ENCODE measurements around the gene PAK4. TPM values are rescaled to one million over a fixed set of nuclear protein-coding genes. Genes with fewer than 3 reads are reported as not detected.
"Not testable (repeated sequence)": the region's sequence is repeated elsewhere in the genome, so short reads cannot be mapped to it uniquely, and the experiment has no call there.

The PAK4 gene
- polyA plus RNA-seq, 1 donor: 17.5 TPM

DNA sequence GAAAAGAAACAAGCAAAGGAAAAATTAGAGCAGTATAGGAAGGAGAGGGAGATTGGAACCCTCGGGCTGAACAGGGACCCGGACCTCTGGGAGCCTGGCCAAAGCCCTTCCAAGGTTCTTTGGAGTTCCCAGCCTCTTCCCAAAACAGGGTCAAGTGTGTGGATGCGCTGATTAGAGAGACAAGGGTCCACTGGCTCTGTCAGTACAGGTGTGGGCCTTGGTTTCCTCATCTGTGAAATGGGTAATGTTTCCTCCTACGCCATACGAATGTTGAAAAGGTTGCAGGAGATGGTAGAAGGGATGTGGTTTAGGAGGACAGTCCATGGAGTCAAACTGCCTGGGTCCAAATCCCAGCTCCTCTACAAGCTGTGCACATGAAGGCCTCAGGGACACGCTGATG is 80.5 kb downstream of the PAK4 start:
- DNase-seq (ENCODE audit: low read depth): no peak

DNA sequence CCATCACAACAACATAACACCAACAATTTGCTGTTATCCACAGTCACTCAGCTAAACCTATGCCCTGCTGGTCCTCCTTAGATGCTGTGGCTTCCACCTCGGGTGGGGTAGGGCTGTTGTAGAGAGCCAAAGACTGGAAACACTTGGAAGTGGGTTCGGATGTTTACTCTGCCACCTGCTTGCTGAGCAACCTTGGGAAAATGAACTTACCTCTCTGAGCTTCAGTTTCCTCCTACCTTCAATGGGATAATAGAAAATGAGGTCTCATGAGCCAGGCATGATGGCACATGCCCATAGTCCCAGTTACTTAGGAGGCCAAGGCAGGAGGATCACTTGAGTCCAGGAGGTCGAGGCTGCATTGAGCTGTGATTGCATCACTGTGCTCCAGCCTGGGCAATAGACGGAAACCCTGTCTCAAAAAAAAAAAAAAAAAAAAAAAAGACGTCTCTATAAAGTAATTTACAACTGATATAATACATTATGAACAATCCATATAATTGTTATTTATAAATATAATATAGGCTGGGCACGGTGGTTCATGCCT is 81.8 kb downstream of the PAK4 start:
- DNase-seq (ENCODE audit: low read depth): no peak

DNA sequence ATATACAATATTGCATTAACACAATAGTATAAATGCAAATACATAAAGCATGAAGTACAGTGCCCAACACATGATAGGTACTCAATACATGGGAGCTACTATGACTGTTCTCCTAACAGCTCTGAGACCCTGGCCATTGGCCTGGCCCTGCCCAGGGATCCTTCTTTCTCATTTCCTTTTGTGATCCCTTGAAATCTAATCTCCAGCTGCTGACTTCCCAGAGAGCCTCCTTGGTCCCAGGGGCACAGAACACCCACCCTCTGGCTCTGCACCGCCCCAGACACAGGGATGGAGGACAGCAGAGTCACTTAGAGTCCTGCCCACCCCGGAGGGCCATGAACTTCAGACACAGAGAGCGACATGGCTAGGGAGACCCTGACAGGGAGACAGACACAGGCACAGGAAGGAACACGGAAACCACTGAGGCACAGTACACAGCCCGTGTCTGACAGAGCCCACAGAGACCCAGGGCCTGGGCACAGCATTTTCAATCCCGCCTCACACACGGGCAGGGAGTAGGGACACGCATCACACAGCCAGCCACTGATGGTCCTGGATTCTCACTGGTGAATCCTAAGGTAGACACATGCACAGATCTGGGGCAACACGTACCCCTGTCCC is 82.7 kb downstream of the PAK4 start:
- no peak for DNase-seq (ENCODE audit: low read depth)

GRCh38 chr19:39209196-39209595 is 83.6 kb downstream of the PAK4 start:
- no peak for DNase-seq (ENCODE audit: low read depth)

- no peak for DNase-seq (ENCODE audit: low read depth)
Measured at GRCh38 chr19:39211731-39212374, 86.3 kb downstream of the PAK4 start.

- DNase-seq (ENCODE audit: low read depth): no peak
Measured at GRCh38 chr19:39212375-39212742, 86.8 kb downstream of the PAK4 start.

GRCh38 chr19:39215323-39215722 is 89.7 kb downstream of the PAK4 start:
- not testable (repeated sequence) for DNase-seq (ENCODE audit: low read depth)

- DNase-seq (ENCODE audit: low read depth): no peak
Measured at GRCh38 chr19:39217094-39217493, 91.5 kb downstream of the PAK4 start.

DNA sequence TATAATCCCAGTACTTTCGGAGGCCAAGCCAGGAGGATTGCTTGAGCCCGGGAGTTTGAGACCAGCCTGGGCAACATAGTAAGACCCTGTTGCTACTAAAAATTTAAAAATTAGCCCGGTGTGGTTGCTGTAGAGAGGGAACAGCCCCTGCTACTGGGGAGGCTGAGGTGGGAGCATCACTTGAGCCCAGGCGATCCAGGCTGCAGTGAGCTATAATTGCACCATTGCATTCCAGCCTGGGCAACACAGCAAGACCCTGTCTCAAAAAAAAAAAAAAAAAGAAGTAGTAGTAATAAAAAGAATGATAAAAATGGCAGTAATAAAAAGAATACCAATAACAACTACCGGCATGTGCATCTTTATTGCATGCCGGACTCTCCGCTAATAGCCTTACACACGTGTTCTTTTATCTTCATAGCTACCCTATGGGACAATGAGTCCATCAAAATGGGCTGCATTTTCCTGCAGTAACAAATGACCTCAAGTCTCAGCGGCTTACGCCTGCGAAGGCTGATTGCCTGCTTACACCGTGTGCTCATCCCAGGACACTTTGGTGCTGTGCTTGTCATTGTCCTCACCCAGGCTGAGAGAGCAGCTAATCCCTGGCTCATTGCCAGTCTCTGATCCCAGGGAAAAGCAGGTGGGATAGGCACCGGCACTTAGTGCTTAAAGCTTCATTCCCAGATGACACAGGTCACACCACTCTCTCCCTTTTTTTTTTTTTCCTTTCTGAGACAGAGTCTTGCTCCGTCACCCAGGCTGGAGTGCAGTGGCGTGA is 92.8 kb downstream of the PAK4 start:
- no peak for DNase-seq (ENCODE audit: low read depth)

DNA sequence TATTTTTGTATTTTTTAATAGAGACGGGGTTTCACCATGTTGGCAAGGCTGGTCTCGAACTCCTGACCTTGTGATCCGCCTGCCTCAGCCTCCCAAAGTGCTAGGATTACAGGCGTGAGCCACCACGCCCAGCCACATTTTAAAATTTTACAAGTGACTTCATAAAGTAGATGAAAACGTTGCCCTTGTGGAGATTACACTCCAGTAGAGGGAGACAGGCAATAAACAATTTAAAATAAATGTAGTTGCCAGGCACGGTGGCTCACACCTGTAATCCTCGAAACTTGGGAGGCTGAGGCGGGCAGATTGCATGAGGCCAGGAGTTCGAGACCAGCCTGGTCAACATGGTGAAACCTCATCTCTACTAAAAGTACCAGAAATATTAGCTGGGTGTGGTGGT is 93.5 kb downstream of the PAK4 start:
- not testable (repeated sequence) for DNase-seq (ENCODE audit: low read depth)

DNA sequence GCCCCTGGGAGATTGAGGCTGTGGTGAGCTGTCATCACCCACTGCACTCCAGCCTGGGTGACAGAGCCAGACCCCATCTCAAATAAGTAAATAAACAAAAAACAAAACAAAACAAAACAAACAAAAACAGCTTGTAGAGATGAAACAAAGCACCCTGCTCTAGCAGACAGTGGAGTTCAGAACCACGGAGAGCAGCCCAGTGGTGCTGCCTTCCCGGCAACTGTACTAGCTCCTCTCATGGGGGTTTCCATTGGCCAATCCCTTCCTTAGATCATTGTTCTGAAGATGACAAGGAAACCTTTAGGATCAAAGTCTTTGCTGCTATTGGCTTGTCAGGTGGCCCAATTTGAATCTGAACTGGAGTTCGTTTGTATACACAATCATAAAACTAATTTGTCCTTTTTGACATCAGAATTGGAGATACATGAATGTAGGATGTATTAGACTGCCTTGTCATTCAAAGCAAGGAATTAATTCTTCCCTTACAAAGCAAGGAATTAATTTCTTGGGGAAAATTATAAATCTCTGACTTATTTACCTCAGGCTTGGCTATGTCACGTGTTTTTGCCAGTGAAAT is 98.2 kb downstream of the PAK4 start:
- no peak for DNase-seq (ENCODE audit: low read depth)

DNA sequence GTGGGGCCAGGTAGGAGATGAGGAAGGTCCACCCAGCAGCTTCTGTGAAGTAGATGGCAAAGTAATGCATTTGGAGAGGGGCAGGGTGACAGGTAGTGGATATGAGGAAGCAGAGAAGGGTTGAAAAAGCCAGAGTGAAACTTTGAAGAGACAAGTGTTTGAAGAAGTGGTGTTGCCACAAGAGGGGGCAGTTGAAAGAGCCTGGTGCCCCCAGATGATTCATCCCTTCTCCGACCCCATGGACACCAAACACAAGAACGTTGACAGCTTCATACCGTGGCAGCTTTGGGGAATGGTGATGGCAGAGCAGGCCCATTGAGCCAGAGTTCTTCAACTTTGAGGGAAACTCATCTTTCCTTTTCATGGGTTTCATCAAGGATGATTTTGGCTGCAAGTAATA is 99.3 kb downstream of the PAK4 start:
- no peak for DNase-seq (ENCODE audit: low read depth)

Other genes with a start within 250 kb of the PAK4 start
- 9.6 TPM for gene RINL, start 247.5 kb upstream of the PAK4 start, polyA plus RNA-seq (ENCODE audit: insufficient read length)
- 104 TPM for gene SIRT2, start 226.2 kb upstream of the PAK4 start, polyA plus RNA-seq (ENCODE audit: insufficient read length)
- gene NFKBIB, start 225.8 kb upstream of the PAK4 start, polyA plus RNA-seq (ENCODE audit: insufficient read length): 9.6 TPM
- gene CCER2, start 213.6 kb upstream of the PAK4 start, polyA plus RNA-seq (ENCODE audit: insufficient read length): 5.9 TPM
- 24.1 TPM for gene SARS2, start 195.0 kb upstream of the PAK4 start, polyA plus RNA-seq (ENCODE audit: insufficient read length)
- 18.5 TPM for gene MRPS12, start 194.8 kb upstream of the PAK4 start, polyA plus RNA-seq (ENCODE audit: insufficient read length)
- gene FBXO17, start 150.0 kb upstream of the PAK4 start, polyA plus RNA-seq (ENCODE audit: insufficient read length): 30.9 TPM
- 2.2 TPM for gene FBXO27, start 93.2 kb upstream of the PAK4 start, polyA plus RNA-seq (ENCODE audit: insufficient read length)
- gene ACP7, start 41.4 kb upstream of the PAK4 start, polyA plus RNA-seq (ENCODE audit: insufficient read length): 0.15 TPM
- 0.06 TPM for gene NCCRP1, start 71.2 kb downstream of the PAK4 start, polyA plus RNA-seq (ENCODE audit: insufficient read length)
- not detected for gene SYCN, start 78.5 kb downstream of the PAK4 start, polyA plus RNA-seq (ENCODE audit: insufficient read length)
- gene IFNL3, start 119.2 kb downstream of the PAK4 start, polyA plus RNA-seq (ENCODE audit: insufficient read length): not detected
- 0.10 TPM for gene IFNL4, start 123.1 kb downstream of the PAK4 start, polyA plus RNA-seq (ENCODE audit: insufficient read length)
- not detected for gene IFNL2, start 142.6 kb downstream of the PAK4 start, polyA plus RNA-seq (ENCODE audit: insufficient read length)
- not detected for gene IFNL1, start 170.6 kb downstream of the PAK4 start, polyA plus RNA-seq (ENCODE audit: insufficient read length)
- gene LRFN1, start 195.1 kb downstream of the PAK4 start, polyA plus RNA-seq (ENCODE audit: insufficient read length): 0.77 TPM
- 14.5 TPM for gene GMFG, start 210.3 kb downstream of the PAK4 start, polyA plus RNA-seq (ENCODE audit: insufficient read length)
- gene SAMD4B, start 216.6 kb downstream of the PAK4 start, polyA plus RNA-seq (ENCODE audit: insufficient read length): 79.3 TPM

Measured in forelimb muscle (tissue), 1 donor.